HepG2 (cell line): ENCODE data around the gene ZNF331. TPM values are rescaled to one million over a fixed set of nuclear protein-coding genes. Genes with fewer than 3 reads are reported as not detected.
A peak's percentile ranks its signal among the peaks of the same experiment; 100 is the strongest.

ENCODE experiments used
- ATAC-seq: fragments of 200-7000 bp; cut with Tn5 transposase; 3 replicates; pipeline ENCODE4 v1.9.1; 2020; ENCODE audit warnings: mild to moderate bottlenecking, moderate library complexity
- BruUV-seq: library from RNA; stranded (reverse); fragments of 400-500 nt; replicated peaks from 2 replicates; lab custom pipeline; 2021; lab: Mats Ljungman, UMichigan
- CTCF ChIA-PET: fragments of 300-600 bp; formaldehyde crosslinking; extraction: SDS; loops from one replicate; lab custom pipeline; 2021; ENCODE audit warnings: low total read pairs, inconsistent platforms, low intra/inter-chr PET ratio; lab: Yijun Ruan, JAX
- POLR2A ChIA-PET: fragments of 350-600 bp; sonication (Branson Sonifier 250); formaldehyde crosslinking; loops from one replicate; lab custom pipeline; 2020; ENCODE audit warnings: antibody characterized with exemption, inconsistent platforms; lab: Yijun Ruan, JAX
- DNase-seq: peaks from one replicate; pipeline ENCODE4 v3.0.0-alpha.2; 2015; ENCODE audit warnings: low spot score
- FAIRE-seq: peaks from 3 replicates; lab custom pipeline; 2011; peaks lifted over from hg19 to GRCh38; lab: Jason Lieb, UNC
- H2AFZ ChIP-seq: one replicate; pipeline ENCODE4 v1.6.1; 2011; ENCODE audit warnings: low read length, inconsistent platforms
- H3K27ac ChIP-seq: fragments of 300-600 bp; 3 replicates; pipeline ENCODE4 v1.8.0; 2011; ENCODE audit warnings: mixed run types, mild to moderate bottlenecking, mixed read lengths, low read length, inconsistent platforms; ENCODE audit not compliant: insufficient read depth; ENCODE audit errors: extremely low read length
- H3K27me3 ChIP-seq, 2 experiments: fragments of 200-600 bp in 1 of 2; 2 replicates in 1 of 2; 3 replicates in 1 of 2; pipeline versions ENCODE4 v1.6.0 to v1.8.0; 2011; ENCODE audit warnings: low read length in 2 of 2, mild to moderate bottlenecking in 2 of 2, moderate library complexity in 2 of 2, inconsistent platforms in 1 of 2; ENCODE audit not compliant: insufficient read depth in 2 of 2, control insufficient read depth in 1 of 2
- H3K36me3 ChIP-seq, 2 experiments: fragments of 200-600 bp in 1 of 2; replicated peaks in 1 of 2; 2 replicates in 1 of 2; 3 replicates in 1 of 2; pipeline versions ENCODE4 v1.5.1 to v1.8.0; 2011; ENCODE audit warnings: low read length in 2 of 2, inconsistent platforms in 1 of 2; ENCODE audit not compliant: insufficient read depth in 2 of 2, control insufficient read depth in 1 of 2
- H3K4me1 ChIP-seq: 2 replicates; pipeline ENCODE4 v1.5.1; 2012; ENCODE audit warnings: low read length, inconsistent platforms; ENCODE audit not compliant: insufficient read depth
- H3K4me2 ChIP-seq: 2 replicates; pipeline ENCODE4 v1.6.0; 2011; ENCODE audit warnings: low read depth, low read length, inconsistent platforms
- H3K4me3 ChIP-seq, 3 experiments: fragments of 200-600 bp in 1 of 3; sonication (generic), shearing (Covaris generic) in 1 of 3; replicated peaks in 1 of 3; 2 replicates each; pipeline ENCODE4 v1.5.1; 2011 to 2016; ENCODE audit warnings: low read length in 3 of 3, inconsistent platforms in 2 of 3, low read depth in 2 of 3, mild to moderate bottlenecking in 2 of 3, control low read depth in 1 of 3, mixed read lengths in 1 of 3; ENCODE audit not compliant: insufficient read depth in 1 of 3
- H3K79me2 ChIP-seq: one replicate; pipeline ENCODE4 v1.6.1; 2011; ENCODE audit warnings: low read length, inconsistent platforms; ENCODE audit not compliant: insufficient read depth
- H3K9ac ChIP-seq: 2 replicates; pipeline ENCODE4 v1.6.0; 2011; ENCODE audit warnings: mild to moderate bottlenecking, low read depth, low read length, inconsistent platforms; ENCODE audit not compliant: insufficient read depth
- H3K9me3 ChIP-seq: 2 replicates; pipeline ENCODE4 v1.5.1; 2012; ENCODE audit warnings: mild to moderate bottlenecking, low read length
- H4K20me1 ChIP-seq: 2 replicates; pipeline ENCODE4 v1.6.0; 2011; ENCODE audit warnings: inconsistent platforms, mild to moderate bottlenecking, low read length, moderate library complexity; ENCODE audit not compliant: insufficient read depth
- ATF7 ChIP-seq, 2 experiments: fragments of 450-650 bp in 1 of 2; sonication (generic) in 1 of 2; formaldehyde crosslinking in 1 of 2; IDR thresholded peaks; 2 replicates each; pipeline versions ENCODE4 v1.4.0 to v1.6.1; 2016 to 2020; ENCODE audit warnings: antibody characterized with exemption in 1 of 2, mild to moderate bottlenecking in 1 of 2, missing genetic modification reagents in 1 of 2
- PRDM15 ChIP-seq: sonication (generic); formaldehyde crosslinking; IDR thresholded peaks from 2 replicates; pipeline ENCODE4 v1.4.0; 2020; ENCODE audit warnings: missing genetic modification reagents
- ZNF770 ChIP-seq: sonication (generic); formaldehyde crosslinking; IDR thresholded peaks from 2 replicates; pipeline ENCODE4 v1.5.0; 2020; ENCODE audit warnings: mild to moderate bottlenecking, missing genetic modification reagents
- WGBS: methylation state at CpG from one replicate; pipeline ENCODE4 v1.1.6; 2017; ENCODE audit warnings: low lambda C conversion rate; 5-methylcytosine and 5-hydroxymethylcytosine counted together
- in situ Hi-C: cut with HindIII; loops from 2 replicates; pipeline ENCODE4 v1.10.0; 2017; ENCODE audit warnings: low pct_unique_long_range_greater_than_20kb; ENCODE audit not compliant: extremely low pct_ligation_motif_present
- intact Hi-C: fragments of 100-400 bp; cut with micrococcal nuclease; formaldehyde crosslinking; loops from one replicate; pipeline ENCODE4 v1.10.0; 2022; ENCODE audit not compliant: unreplicated experiment
- polyA plus RNA-seq, 8 experiments: library from polyadenylated mRNA; depleted of rRNA in 3 of 8; stranded (reverse) in 7 of 8; unstranded in 1 of 8; fragments of >200 nt; fragmentation: Illumina TruSeq in 4 of 8; extraction: Trizol in 4 of 8; gene quantifications; 2 replicates each; pipeline versions ENCODE4 v1.2.1 to v1.2.3, GENCODE V29; 2011 to 2016; ENCODE audit warnings: low read depth in 4 of 8, missing spikeins in 1 of 8, mixed read lengths in 1 of 8; ENCODE audit not compliant: insufficient read depth in 1 of 8
- total RNA-seq, 5 experiments: library from RNA; depleted of rRNA; stranded (reverse); fragments of >200 nt; fragmentation: Illumina TruSeq; extraction: Trizol; gene quantifications; 2 replicates each; pipeline ENCODE4 v1.2.3, GENCODE V29; 2016; ENCODE audit warnings: low read depth in 1 of 5

The ZNF331 gene
- total and polyA plus RNA-seq, 2 of the 13 experiments (the other 11 are each of a cell fraction or from before 2014, with no cell fraction given), result 8.2 to 13.3 TPM

GRCh38 chr19:53583181-53583580 lies 45.2 kb downstream of the ZNF331 start:
- Histone ChIP-seq H3K4me3 (no peak overlapping the region), H3K27ac (no peak overlapping the region), H2AFZ (no peak overlapping the region), H3K79me2 (no peaks in the 10 kb centered on the region), H3K9me3 (no peaks in the 10 kb centered on the region), H3K4me2 (no peak overlapping the region), H4K20me1 (no peaks in the 10 kb centered on the region), H3K4me1 (peaks cover 73% of the 10 kb centered on the region), H3K27me3 (no peaks in the 10 kb centered on the region), H3K36me3 (no peaks in the 10 kb centered on the region; a peak in 1 of 5 replicates), H3K9ac (no peak overlapping the region)
- ChIA-PET CTCF (no interaction called here), POLR2A (no interaction called here)
- TF ChIP-seq ATF7 (IDR thresholded peaks at IDR 0.05) (0 out of 2 replicates have a peak, but pooled peaks have one; percentile 5), ATF7 (CRISPR knock-in tag; IDR thresholded peaks at IDR 0.05) (no peak), PRDM15 (CRISPR knock-in tag) (no peak), ZNF770 (CRISPR knock-in tag) (peak; percentile 91)
- BruUV-seq, result no TSS peak
- intact Hi-C loops, result no loop called here
- WGBS, result 93% methylated on average over 3 of the region's 3 CpGs
- DNase-seq (no peak), FAIRE-seq (no peak), ATAC-seq (no peak)
- in situ Hi-C loops, result no loop called here
